ENCODE results near the gene VSIG2.

VSIG2 gene

DNA sequence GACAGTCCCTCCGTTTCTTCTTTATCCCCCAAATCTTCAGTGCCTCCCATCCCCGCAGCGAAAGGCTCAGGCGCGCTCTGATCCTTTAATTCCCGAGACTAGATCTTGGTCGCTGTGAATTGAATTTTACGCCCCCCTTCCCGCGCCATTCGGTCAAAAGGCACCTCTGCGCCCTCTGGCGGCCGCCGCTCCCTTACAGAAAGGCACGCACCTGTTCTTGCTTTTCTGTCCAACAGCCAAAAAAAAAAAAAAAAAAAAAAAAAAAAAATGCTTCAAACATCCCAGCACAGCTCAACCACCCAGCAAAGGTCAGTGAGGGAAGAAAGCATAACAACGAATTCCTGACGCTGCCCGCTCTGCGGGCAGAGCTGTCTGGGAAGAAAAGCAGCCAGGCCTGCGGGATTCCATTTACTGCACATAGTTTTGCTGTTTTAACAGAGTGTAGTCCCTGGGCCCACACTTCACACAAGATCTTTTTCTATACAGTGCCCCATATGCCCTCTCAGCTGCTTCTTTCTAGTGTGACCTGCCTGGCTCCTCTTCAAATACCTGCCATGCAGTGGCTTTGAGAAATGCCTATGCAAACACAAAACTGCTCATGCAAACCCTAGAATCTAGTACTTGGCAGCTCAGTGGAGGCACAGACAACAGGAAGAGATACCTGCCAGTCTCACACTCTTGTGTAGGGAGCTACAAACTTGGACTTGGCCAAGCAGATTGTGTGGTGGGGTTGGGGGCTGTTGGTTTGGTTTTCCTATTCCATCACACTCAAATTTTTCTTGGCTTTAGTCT, 11.3 kb upstream of the VSIG2 start:
- DNase-seq, result peak; percentile 19

DNA sequence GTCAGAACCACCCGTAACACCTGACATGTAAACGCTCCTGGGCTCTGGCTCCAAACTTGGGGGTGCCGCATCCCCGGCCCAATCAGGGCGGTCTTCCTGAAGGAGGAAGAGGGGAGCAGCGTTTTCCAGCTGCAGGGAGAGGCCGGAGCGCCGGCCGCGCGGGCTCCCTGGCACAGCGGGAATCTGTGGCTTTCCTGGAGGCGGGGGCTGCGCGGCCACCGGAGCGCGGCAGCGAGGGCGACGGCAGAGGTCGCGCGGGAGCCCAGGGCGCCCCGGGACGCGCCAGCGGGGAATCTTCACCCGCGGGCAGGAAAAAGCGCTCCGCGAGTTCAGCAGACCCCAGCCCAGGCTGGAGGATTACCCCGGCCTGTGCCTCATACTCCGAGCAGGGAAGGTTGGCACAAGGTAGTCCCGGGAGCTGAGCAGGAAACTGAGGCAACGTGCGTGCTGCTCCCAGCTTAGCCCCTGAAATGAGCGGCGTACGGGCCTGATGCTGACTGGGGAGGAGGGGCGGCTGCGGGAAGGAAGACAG, 10.6 kb upstream of the VSIG2 start:
- no peak for DNase-seq

DNA sequence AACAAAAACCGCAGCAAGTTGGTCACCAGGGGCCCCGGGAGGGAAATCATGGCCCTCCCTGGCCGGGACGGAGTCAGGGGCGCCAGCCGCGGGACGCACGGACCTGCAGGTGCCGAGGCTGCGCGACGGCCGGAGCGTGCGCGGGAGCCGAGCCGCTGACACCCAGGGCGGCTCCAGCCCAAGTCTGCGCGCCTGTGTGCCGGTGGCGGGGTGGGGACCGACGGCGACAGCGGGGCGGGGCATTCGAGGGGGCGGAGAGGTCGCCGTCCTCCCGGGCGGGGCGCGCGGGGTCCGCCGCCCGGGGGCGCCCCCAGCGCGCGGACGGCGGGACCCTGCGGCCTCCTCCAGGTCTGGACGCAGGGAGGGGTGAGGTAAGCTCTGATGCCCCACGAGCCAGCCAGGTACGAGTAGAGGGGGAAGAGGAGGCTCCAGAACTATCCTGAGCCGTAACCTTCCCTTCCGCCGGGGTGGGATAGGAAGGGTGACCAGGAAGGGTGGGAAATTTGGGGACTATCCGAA, 10.1 kb upstream of the VSIG2 start, which contains the start of gene ESAM:
Gene ESAM, minus strand, starts transcription at position 186 of the 519 bp plus-strand sequence. Its CDS starts 136 bp downstream, at position 50.
- DNase-seq, result no peak

DNA sequence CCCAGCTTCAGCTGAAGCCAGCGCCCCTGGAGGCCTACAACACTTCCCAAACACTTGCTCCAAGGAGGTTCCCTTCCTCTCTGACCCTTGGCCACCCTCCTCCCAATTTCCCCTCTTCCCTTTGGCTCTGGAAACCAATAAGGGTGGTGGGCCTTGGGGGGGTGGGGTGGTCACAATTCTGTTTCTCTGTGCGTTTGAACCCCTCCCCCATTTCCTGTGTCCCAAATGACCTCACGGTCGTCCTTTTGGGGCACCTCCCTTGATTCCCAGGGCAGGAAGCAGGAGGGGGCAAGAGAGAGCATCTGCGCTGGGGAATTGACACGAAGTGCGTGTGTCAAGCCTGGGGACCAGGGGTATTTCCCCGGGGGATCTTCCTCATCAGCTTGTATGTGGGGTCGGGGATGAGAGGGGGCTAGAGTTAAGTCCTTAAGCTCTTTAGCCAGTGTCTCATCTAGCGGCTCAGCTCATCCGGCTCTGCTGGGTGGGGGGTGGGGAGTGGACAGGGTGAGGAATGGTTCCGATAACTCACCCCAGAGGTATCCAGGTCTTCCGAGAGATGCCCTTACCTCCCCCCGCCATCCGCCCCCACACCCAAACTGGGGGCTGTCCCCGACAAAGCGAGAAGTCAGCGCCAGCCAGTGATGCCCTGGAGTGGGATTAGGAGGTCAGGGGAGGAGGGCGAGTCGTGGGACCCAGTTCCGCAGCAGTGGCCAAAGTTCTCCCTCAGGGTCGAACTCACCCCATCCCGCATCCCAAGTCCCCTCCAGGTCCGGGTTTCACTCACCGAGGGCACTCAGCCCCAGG, 9.4 kb upstream of the VSIG2 start:
- no peak for DNase-seq

DNA sequence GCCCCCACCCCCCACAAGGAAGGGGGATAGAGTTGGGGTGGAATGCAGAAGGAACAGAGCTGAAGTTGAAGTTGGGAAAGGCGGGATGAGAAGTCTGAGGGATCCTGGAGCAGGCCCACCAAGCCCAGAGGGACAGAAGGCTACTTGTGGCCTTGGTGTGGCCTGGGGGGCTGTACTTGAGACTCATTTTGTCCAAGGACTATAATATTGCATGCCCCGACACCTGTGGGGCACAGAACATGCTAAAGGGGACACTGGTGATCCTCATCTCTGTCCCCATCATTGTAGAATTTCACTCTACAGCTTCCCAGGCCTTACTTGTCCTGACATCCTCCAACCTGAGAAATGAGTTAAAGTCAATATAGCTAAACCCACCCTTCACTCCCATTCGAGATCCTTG, 8.8 kb upstream of the VSIG2 start:
- DNase-seq, result no peak

DNA sequence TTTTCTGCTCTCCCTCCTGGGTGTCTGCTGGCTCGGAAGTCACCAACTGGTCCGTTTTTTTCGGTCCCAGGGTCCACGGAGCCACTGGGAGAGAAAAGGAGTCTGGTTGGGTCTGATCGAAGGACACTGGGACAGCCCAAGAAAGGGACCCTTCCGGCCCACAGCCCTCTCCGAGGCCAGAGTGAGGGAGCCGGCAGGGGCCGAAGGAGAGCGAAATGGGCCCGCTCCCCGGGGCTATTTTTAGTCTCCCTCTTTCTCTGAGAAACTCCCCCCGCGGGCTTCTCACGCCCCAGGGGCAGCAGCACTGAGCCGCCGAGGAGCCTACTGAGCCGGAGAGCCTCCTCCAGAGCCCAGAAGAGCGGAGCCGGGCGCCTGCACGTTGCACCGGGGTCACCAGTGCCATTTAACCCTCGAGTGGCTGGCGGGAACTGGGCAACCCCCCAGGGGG, 8.2 kb upstream of the VSIG2 start:
- DNase-seq, result no peak

DNA sequence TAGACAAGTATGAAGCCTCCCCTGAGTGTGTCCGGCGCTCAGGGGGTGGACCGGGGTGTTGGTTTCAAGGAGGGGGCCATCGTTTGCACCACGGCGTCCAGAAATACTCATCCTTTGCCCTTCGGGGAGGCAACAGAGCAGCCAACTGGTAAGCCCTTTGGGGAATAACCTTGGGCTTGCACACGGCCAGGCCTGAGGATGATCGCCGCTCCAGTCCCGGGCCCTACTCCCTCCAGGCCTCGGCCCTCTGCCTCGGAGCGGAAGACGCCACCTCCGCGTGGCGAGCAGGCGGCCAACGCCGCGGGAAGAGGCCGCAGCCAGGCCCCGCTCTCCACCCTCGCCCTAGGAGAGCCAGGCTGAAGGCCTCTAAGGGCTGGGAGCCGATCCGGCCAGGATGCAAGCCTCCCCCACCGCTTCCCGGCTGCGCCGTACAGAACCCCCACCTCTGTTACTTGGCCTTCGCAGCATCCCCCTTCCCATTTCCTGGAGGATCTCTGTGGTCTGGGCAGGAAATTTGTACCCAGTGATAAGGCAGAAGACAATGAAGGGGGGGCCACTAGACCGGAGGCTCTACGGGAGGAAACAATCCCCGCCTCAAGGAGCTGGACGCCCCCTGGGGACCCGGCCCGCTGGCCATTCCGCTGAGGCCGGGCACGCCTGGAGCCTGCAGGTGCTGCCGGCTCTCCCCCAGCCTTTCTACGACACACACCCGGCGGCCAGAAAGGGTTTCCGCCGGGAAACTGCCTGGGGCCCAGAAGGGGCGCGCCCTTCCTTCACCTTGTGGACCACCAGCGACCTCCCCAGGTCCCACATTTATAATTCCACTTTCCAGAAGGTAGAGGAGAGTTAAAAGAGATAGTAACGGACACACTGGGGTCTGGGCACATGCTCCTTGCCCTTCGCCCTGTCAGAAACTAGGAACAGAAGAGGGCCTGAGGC, 7.5 kb upstream of the VSIG2 start:
- DNase-seq, result no peak

DNA sequence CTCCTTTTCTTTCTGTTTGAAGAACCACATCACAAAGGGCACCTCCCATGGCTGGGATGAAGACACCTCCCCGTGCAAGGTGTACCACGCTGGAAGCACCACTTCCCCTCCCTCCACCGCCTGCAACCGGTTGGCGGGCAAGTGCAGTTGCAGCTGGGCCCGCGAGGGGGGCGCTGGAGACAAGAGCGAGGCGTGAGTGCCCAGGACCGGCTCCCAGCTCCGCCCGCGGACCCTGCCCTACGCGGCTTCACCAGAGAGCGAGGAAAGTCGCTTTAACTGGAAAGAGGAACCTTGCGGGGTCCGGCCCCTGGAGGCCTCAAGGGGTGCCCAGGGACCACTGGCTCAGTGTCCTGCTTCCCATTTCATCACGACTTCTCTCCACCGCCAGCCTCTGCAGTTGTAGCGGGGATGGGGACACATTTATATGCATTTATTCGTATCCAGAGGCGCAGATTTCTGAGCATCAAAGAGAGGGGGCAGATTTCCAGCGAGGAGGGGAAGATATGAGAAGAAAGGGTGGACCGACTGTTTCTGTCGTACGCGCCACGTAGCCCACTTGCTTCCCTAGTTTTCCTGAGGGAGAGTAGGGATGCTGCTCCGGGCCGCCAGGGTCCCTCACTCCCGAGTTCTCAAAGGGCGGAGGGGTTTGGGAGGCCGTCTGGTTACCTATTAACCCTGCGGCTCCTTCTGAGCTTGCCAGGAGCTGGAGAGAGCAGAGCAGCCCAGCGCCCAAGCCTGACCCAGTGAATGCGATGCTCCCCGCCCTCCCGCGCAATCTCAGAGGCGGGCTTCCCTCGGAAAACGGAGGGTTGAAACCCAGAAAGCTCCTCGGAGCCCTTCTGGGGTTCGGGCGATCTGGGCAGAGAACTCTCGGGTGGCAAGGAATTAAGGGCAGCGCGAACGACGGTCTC, 6.6 kb upstream of the VSIG2 start:
- no peak for DNase-seq

DNA sequence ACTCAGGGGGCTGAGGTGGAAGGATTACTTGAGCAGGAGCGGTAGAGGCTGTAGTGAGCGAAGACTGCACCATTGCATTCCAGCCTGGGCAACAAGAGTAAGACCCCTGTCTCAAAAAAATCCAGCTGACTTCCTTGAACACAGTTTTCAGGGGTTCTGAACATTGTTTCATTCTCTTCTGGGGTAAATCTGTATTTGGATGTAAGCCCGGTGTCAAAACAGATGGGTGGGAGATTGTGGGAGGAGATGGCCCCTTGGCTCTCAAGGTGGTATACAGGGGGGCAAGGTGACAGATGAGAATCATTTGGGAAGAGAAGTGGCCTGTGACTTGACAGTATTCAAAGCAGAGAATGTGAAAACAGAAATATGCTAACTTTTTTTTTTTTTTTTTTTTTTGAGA, 5.3 kb upstream of the VSIG2 start:
- no peak for DNase-seq

DNA sequence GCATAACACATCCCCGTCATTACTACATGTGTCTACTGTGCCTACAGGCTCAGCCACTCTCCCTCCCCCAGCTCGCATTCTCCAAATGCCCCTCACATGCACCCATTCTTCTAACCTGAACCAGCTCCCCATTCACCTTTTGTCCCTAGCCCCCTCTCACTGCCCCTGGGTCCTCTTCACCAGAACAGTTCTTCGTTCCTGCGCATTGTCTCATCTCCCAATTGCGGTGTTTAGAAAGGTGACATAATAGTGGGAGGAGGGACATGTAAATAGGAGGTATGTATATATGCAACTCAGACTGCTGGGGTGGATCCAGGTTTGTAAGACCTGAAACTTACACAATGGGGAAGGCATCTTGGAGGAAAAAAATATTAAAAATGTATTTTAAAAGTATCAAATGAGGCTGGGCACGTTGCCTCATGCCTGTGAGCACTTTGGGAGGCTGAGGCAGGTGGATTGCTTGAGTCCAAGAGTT, 4.7 kb upstream of the VSIG2 start:
- DNase-seq, result no peak

DNA sequence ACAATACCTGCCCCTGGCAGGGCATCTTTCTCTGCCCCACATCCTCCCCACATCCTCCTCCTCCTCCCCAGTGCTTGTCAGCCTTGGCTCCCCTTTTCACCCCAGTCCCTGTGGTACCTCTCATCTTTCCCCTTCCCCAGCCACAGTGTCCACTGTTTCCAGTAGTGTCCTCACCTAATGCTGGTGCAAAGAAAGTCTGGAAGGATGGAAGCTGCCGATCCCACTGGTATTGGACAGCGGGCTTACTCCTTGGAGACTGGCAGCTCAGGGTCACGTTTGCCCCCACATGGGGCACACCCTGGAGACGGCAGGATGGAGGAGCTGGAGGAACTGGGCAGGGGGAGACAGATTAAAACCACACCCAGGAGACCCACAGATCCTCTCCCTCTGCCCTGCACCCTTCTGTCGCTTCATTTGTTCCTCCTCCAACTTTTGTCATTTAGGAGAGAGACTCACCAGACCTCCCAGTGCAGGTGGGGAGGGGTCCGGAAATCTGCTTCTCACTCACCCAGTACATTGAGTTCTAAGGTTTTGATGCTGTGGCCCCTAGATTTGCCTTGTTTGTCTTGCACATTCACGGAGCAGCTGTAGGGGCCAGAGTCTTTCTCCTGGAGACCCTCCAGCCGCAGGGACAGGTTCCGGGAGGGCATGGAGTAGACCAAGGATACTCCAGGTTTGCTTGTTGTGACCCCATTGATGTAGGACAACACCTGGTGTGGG, 4.1 kb upstream of the VSIG2 start:
- no peak for DNase-seq

DNA sequence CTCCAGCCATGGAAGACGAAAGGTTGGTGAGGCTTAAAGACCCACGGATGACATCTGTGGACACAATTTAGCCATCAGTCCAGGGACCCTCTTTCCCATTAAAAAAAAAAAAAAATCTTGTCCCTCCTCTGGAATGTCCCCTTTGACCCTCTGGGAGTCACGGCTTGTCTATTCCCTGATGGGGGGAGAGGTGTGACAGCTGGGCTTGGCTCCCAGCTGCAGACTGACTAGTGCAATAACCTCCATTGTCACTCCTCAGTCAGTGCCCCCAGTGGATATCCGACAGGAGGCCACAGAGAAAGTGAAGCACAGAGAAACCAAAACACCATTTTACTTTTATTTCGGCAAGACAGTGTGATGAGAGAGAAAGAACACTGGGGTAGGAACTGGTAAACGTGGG, 2.7 kb upstream of the VSIG2 start:
- DNase-seq, result no peak

DNA sequence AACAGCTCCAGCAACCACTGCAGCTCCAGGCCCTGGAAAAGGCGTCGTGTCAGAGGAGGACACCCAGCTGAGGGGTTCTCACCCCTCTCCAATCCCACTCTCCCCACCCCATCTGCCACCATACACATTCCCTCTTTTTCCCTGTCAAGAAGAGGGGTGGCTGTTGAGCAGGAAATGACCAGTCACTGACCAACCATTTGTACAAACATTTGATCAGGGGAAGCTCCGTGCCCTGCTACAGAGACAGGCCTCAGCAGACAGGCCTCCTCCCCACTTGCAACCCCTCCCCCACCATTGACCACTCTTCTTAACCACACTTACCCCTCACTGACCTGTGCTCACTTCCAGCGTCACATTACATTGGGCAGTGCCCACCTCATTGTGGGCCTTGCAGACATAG, 2.3 kb upstream of the VSIG2 start:
- DNase-seq, result no peak

DNA sequence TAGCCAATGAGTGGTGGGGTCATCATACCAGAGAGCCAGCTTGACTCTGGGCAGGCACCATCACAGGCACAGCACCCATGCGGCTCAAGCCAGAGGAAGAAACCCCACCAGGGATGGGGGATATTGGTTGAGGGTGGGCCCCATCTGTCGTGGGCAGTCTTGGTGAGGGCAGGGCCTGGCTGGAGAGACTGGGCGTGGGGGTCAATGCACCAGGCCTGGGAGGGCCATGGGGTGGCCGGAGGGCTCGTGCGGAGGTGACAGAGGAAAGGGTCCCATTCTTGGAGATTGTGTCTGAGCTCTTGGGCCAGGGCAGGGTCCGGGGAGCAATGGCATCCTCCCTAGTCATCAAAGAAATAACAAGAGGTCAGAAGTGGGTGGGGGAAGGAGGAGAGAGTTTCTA, 1.6 kb upstream of the VSIG2 start:
- DNase-seq, result no peak

DNA sequence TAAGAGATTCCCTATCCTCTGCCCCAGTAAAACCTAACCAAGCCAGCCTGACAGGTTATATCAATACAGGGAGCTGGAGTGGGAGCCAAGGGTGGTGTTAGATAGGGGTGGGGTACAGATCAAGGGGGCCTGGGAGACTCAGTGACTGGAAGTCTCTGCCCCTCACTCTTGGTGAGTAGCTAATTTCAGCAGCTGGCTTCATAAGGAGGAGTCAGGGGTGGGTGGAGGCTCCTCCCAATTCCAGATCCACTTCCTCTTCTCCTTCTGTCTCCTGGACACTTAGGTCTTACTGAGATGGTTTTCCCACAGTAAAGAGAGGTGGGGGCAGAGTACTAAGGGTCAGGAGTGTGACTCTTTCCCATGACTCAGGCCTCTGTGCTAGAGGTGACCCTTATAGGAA, 1.1 kb upstream of the VSIG2 start:
- DNase-seq, result no peak

DNA sequence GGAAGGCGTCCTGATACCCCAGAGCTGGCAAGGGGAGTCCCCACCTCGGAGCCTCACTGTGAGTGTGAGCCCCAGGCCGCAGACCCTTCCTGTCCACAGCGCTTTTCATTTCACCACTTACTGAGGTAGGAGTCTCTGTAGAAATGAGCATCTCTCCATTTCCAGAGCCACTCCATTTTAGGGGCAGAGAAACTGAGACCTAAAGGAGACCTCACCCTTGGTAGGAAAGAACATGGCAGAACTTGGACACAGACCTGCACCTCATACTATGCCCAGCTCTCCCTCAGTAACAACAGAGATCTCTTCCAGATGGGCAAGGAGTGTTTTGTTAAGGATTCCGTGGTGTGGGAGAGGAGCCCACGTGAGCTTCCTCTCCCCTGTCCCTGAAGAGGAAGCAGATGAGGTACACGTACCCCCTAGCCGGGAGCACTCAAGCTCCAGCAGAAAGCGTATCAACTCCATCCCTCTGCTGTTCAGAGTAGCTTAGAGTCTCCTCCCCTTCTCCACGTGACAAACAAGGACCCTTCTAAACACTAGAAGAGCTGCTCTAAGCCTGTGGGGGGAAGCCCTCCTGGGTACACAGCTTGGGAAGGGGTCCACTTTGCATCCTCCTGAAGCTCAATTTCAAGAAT, 532 bp upstream of the VSIG2 start:
- no peak for DNase-seq

DNA sequence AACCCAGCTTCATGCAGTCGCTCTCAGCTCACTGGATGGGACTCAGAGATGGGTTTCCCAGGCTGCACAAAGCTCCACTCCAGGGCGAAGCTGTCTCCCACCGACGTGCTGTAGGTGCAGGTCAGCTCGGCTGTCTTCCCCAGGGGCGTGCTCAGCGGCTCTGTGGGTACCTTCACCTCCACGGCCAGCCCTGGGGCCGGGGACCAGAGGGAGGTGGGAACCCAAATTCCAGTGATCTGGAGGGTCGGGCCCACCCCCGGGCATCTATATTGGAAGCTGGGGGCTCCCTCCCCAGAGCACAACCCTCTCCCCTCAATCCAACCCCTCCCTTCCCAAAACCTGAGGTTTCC, 689 bp downstream of the VSIG2 start:
- DNase-seq, result no peak

DNA sequence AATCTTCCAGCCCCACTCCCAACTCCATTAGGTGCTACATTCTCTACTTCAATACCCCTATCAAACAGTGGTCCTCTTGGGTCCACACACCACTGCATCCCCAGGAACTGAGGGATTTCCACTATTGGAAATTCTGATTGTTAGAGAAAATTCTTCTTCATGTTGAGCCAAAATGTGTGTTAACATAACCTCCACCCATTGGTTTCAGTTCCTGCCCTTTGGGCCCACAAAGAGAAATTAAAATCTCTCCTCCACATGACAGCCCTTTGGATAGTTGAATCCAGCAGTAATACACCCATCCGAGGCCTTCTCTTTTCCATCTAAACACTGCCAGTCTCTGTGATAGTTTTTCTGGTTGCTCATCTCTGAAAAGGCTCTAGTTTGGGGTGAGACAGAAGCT, 2.1 kb downstream of the VSIG2 start:
- no peak for DNase-seq

DNA sequence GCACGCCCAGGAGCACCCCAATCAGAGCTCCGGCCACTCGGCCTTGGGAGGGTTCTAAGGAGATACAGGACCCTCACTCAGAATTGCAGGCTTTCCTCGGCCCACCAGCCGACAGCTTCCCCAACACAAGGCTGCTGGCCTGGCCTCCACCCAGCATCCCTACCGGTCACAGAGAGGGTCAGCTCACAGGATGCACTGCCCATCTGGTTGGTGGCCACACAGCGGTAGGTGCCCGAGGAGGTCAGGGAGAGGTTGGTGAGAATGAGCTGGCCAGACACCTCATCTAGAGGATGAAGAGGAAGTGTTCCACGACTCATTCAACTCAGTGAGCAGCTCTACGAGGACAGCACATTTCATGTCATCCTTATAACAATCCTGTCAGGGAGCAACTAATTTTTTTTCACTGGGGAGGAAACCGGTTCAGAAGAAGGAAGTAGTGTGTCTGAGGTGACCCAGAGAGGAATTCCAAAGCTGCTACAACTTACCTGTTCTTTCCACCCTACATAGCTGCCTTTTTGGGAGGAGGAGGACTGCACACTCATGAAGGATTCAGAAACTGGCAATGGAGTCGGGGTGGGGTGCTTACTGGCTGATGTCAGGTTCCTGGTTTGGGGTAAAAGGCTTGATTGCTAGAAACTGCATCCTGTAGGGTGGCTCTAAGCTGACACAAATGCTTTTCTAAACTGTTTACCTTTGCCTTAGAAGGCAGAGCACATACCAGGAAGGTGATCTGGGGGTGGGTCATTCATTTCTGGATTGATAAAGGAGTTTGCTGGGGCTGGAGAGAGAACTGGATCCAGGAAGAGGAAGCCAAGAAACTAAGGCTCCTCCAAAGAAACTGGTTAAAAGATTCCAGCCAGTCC, 3.3 kb downstream of the VSIG2 start:
- DNase-seq, result no peak
